ENCODE data around the gene CPT1C.

The CPT1C gene

DNA sequence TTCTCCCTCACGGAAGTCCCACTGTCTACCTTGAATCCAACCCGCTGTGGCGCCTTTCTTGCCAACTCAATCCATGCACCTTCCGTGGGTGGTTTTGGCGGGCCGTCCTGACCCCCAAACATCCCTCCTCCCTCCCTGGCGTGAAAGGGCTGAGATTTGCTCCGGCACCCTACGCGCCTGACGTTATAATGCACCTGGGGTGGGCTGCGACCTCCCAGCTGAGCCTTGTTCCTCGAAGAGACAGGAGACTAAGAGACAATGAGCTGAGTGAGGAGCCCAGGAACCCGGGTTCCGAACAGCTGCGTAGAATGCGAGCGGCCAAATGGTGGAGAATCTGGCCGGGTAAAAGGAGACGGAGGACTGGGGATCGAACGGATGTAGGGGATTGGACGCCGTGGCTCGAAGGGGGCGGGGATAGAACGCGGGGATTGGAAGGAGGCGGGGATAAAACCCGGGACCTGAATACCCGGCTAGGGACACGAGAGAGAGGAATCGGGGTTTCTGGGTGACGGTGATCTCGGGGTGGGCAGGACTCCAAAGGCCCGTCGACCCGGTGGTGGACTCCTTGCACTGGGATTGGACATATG, at the start of gene CPT1C:
Gene CPT1C, plus strand, starts transcription at position 461 of the 587 bp plus-strand sequence. CDS start 1,137 bp downstream, outside the sequence.
- peak; percentile 94 for DNase-seq

DNA sequence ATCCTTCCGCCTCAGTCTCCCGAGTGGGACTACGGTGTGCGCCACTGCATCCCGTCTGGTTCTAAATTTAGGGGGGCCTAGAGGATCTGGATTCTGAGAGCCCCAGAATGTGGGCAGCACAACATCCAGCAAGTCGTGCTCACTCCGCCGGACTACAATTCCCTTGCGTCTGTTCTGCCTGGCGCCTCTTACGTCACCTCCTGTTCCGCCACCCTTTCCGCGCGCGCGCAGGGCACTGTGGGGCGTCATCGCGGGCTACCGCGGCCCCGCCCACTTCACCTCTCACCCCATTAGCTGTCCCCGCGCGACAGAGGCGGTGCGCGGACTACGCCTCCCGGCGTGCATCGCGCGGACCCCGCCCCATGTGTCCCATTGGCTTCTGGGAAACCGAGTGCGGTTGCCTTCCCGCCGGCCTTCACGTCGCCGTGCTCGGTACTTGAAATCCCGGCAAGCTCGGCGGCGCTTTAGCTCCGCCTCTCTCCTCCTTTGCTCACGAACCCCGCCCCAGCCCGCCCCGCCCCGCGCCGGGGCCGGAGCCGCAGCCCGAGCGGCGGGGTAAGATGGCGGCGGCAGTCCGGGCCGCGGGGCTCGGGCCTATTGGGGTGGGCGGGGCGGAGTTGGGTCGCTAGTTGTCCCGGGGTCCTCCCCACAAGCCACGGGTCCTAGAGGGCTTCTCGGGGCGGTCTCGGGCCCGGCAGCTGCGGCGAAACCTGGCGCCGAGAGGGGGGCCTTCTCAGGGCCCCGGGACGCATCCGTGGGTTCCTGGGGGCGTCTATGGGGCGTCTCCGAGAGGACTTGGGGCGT, 49.0 kb upstream of the CPT1C start, which contains the start of gene SCAF1:
Gene SCAF1, plus strand, starts transcription at position 522 of the 804 bp plus-strand sequence. CDS start 2,818 bp downstream, outside the sequence.
- peak; percentile 99 for DNase-seq

DNA sequence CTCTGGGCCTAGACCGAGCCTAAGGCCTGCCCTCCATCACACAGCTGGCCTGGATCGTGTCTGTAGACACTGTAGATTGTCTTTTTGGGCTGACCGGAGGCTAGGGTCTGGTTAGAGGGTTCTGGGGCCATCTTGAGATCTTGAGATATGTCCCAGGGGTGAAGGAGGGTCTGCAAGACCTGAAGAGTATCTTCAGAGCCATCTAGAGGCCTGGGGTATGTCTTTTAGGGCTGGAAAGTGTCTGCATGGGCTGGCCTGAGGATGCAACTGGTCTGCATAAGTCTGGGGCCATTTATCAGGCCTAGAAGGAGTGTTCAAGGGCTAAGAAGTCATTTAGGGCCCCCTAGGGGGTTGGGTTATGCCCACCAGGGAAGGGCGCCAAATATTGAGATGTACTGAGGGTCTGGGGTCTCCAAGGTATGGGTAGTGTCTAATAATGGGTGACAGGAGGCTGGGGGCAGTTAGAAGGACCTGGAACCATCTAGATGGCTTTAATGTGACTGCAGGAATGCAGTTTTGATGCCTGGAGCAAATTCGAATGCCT, 48.4 kb upstream of the CPT1C start:
- DNase-seq: peak; percentile 15

DNA sequence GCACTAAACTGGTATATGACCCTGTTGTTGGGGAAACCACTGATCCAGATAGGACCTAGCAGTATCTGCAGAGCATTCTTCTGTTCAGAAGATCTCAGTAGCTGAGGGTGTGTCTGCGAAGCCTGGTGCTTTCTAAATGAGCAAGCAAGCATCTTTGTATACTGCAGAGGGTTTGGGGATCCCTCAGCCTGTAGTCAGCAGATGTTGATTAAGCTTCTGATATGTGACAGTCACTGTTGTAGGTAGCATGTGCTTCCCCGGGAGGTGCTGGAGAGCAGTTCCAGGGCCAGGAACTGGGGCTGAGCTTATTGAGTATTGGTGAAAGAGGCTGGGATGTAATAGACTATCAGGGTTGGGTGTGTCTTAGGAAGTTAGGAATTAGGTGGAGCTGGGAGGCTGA, 47.5 kb upstream of the CPT1C start:
- DNase-seq: no peak

DNA sequence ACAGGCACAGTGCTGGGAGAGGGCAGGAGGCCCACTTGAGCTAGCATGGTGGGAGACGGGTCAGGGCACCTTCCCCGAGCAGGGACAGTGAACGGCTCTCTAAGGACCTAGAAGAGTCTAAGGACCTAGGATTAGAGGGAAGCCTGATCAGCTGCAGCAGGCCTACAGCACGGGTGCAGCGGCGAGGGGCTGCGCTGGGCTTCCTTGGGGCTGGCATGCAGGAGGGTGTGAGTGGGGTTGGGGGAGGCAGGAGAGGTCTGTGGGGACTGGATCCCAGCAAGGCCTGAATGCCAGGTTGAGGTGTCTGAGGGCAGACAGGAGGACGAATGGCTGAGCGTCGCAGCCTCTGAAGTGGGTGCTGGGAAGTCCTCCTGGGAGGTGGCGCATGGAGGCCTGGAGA, 45.3 kb upstream of the CPT1C start:
- no peak for DNase-seq

DNA sequence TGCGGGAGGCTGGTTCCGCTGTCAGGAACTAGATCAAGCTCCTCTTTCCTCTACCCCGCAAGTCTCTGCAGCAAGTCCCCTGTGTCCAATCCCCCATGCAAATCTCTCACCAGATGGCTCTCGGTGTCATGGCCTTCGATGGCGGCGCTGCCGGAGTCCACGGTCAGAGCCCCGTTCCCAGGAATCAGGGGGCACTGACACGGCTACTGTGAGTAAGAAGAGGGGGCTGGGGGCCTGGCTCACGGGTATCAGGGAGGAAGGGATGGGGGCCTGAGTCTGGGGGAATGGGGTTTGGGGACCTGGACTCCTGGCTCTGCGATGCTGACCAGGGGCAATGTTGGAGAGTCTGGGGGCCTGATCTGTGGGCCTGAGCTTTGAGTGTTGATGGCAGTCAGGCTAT, 44.9 kb upstream of the CPT1C start:
- DNase-seq: no peak

DNA sequence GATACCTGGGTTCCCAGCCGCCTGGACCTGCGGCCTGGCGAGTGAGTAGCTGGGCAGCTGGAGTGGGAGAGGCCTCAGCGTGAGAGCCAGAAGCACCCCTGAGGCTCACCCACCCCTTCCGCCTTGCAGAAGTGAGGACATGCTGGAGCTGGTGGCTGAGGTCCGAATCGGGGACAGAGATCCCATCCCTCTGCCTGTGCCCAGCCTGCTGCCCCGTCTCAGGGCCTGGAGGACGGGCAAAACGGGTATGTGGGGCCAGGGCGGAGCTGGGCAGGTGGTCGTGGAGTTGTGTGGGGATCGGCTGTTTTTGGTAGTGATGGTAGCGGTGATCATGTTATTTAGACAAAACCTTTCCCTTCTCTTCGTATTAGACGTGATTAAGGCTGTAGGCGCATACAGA, 44.3 kb upstream of the CPT1C start:
- DNase-seq: no peak

DNA sequence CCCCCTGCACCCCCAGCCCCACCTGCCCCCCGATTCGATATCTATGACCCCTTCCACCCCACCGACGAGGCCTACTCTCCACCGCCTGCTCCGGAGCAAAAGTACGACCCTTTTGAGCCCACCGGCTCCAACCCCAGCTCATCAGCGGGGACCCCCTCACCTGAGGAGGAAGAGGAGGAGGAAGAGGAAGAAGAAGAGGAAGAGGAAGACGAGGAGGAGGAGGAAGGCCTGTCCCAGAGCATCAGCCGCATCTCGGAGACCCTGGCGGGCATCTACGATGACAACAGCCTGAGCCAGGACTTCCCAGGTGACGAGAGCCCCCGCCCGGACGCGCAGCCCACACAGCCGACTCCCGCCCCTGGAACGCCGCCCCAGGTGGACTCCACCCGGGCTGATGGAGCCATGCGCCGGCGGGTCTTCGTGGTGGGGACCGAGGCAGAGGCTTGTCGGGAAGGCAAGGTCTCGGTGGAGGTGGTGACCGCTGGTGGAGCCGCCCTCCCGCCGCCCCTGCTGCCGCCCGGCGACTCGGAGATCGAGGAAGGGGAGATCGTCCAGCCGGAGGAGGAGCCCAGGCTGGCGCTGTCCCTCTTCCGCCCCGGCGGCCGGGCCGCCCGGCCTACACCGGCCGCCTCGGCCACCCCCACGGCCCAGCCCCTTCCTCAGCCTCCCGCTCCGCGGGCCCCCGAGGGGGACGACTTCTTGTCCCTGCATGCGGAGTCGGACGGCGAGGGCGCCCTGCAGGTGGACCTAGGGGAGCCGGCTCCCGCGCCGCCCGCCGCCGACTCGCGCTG, 39.7 kb upstream of the CPT1C start:
- no peak for DNase-seq

DNA sequence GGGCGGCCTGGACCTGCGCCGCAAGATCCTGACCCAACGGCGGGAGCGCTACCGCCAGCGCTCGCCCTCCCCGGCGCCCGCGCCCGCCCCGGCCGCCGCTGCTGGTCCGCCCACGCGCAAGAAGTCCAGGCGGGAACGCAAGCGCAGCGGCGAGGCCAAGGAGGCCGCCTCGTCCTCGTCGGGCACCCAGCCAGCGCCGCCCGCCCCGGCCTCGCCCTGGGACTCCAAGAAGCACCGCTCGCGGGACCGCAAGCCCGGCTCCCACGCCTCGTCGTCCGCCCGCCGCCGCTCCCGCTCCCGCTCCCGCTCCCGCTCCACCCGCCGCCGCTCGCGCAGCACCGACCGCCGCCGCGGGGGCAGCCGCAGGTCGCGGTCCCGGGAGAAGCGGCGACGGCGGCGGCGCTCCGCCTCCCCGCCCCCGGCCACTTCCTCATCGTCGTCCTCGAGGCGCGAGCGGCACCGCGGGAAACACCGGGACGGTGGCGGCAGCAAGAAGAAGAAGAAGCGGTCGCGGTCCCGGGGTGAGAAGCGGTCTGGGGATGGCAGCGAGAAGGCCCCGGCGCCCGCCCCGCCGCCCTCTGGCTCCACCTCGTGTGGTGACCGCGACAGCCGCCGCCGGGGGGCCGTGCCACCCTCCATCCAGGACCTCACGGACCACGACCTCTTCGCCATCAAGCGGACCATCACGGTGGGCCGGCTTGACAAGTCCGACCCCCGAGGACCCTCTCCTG, 38.9 kb upstream of the CPT1C start:
- DNase-seq: no peak

DNA sequence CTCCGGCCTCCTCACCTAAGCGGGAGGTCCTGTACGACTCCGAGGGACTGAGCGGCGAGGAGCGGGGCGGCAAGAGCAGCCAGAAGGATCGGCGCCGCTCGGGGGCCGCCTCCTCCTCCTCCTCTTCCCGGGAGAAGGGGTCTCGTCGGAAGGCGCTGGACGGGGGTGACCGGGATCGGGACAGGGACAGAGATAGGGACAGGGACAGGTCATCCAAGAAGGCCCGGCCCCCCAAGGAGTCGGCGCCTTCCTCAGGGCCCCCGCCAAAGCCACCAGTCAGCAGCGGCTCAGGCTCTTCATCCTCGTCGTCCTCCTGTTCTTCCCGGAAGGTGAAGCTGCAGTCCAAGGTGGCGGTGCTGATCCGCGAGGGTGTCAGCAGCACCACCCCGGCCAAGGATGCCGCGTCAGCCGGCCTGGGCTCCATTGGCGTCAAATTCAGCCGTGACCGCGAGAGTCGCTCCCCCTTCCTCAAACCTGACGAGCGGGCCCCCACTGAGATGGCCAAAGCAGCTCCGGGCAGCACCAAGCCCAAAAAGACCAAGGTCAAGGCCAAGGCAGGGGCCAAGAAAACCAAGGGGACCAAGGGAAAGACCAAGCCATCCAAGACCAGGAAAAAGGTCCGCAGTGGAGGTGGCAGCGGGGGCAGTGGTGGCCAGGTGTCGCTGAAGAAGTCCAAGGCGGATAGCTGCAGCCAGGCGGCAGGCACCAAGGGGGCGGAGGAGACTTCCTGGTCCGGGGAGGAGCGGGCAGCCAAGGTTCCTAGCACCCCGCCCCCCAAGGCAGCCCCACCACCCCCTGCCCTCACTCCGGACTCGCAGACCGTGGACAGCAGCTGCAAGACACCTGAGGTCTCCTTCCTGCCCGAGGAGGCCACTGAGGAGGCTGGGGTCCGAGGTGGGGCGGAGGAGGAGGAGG, 38.1 kb upstream of the CPT1C start:
- DNase-seq: no peak

DNA sequence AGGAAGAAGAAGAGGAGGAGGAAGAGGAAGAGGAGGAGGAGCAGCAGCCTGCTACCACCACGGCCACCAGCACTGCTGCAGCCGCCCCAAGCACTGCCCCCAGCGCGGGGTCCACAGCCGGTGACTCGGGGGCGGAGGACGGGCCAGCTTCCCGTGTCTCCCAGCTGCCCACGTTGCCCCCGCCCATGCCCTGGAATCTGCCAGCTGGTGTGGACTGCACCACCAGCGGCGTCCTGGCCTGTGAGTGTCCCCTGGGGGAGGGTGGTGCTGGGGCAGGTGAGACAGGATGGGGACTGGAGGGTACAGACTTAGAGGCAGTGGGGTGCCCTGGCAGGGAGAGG, 37.5 kb upstream of the CPT1C start:
- DNase-seq: no peak

DNA sequence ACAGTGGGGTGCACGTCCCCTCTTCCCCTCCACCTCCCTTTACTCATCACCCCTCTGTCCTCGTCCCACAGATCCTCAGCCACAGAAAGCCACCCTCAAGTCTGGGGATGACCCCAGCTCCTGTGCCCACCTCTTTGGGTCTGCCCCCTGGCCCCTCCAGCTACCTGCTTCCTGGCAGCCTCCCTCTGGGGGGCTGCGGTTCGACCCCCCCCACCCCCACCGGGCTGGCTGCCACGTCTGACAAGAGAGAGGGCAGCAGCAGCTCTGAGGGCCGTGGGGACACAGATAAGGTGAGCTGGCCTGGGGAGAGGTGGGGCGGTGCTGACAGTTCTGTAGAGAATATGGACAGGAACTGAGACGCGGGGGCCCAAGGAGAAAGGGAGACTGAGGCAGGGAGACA, 36.3 kb upstream of the CPT1C start:
- DNase-seq: no peak

DNA sequence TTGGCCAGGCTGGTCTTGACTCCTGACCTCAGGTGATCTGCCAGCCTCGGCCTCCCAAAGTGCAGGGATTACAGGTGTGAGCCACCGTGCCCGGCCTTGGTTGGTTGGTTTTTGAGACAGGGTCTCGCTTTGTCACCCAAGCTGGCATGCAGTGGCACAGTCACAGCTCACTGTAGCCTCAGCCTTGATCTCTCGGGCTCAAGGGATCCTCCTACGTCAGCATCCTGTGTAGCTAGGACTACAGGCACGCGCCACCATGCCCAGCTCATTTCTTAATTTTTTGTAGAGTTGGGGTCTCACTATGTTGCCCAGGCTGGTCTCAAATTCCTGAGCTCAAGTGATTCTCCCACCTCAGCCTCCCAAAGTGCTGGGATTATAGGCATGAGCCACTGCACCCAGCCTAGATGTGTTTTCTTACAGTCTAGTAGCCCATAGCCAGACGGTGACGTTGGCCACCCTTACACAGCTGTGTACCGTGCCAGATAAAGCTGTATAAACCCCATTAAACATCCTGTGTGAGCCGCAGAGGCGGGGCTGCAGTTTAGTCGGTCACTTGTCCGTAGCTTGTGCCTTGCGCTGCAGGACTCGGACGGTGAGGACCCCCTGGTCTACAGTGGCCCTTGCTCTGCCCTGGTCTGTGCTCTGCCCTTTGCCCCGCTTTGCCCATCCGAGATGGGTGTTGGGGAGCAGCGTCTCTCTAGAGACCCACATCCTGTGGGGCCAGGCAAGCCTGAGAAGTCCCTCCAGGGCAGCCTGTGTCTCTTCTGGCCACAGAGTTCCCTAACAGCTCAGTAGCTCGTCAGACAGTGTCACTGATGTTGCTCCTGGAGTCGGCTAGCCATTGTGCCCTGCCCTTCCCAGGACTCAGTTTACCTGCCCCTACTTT, 35.1 kb upstream of the CPT1C start:
- no peak for DNase-seq

DNA sequence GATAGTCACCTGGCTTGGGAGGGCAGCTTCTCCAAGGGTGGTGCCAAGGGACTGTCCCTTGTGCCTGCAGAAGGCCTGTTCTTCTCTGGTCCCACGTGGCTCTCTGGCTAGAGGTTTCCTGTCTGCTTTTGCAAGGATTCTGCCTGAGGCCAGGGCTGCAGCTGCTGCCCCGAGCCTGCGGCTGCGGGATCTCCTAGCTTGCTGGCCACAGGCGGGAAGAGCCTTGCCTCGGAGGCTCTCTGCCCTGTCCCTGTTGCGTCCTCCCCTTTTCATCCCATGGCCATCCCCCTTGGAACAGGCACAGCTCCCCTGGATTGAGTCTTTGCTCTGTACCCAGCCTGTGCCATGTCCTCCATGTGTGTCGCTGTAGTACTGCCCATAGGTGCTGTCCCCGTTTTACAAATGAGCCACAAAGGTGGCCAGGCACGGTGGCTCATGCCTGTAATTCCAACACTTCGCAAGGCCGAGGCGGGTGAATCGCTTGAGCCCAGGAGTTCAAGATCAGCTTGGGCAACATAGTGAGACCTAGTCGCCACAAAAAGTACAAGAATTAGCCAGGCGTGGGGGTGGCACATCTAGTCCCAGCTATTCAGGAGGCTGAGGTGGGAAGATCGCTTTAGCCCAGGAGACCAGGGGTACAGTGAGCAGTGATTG, 34.3 kb upstream of the CPT1C start:
- DNase-seq: no peak

DNA sequence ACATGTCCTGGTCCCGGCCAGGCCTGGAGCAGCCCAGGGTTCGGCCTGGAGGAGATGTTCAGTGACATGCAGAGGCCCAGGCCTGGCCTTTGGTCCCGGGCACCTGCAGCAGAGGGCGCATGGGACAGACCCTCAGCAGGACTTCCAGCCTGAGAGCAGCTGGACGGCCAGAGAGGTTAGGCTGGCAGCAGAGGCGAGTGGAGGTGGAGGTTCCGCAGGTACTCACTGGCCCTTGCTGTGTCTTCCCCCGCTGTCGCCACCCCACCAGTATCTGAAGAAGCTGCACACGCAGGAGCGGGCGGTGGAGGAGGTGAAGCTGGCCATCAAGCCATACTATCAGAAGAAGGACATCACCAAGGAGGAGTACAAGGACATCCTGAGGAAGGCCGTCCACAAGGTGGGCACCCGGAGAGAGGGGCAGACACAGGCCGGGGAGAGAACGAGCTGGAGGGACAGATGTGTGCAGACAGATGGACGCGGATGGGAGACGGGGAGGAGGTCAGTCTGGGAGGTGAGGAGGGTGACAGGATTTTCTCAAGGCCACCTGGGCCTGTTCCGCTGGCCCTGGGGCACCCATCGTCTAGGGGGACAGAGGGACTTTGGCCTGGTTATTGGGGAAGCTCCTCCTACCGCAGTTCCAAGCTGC, 33.3 kb upstream of the CPT1C start:
- DNase-seq: no peak

DNA sequence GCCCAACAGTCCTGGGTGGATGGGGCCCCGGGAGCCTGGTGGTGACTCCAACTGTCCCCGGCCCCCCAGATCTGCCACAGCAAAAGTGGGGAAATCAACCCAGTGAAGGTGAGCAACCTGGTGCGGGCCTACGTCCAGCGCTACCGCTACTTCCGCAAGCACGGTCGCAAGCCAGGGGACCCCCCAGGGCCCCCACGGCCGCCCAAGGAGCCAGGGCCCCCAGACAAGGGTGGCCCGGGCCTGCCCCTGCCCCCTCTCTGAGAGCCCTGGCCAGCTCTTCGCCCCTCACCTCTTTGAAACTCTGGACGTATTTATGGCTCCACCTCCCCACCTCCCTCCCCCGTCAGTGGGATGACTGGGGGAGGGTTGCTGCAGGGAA, 32.8 kb upstream of the CPT1C start:
- DNase-seq: no peak

DNA sequence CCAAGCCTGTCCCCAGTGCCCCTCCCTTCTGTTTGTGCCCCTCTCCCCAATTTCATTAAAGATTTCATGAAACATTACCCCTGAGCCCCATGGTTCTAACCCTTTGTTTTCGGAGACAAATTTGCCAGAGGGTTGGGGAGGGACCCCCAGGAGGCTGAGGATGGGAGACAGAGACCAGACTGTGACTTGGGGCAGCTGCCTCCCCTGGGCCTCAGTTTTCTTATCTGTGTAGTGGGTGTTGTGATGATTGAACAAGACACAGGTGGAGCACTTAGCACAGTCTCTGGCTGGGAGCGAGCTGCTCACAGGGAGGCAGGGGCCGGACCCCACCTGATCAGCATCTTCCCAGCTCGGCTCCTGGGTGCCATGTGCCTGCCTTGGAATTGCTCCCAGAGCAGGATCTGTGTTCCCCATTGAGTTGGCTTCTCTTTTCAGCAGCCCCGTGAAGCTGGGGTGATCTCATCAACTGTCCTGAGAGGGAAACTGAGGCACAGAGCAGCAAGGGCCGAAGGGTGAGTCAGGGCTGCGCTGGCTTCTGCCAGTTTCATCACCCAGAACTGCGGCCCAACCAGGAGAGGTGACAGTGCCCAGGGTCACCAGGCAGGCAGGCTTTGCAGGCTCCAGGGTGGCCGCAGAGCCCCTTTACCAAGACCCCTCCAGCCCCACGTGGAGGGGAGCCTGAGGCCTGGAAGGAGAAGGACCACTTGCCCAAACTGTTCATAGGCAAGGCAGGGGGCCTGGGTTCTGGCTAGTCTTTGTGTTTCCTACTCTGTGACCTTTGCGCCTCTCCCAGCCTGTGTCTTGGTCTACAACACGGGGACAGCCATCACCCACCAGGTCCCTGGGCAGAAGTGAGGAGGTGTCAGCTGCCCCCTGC, 32.1 kb upstream of the CPT1C start:
- DNase-seq: no peak

DNA sequence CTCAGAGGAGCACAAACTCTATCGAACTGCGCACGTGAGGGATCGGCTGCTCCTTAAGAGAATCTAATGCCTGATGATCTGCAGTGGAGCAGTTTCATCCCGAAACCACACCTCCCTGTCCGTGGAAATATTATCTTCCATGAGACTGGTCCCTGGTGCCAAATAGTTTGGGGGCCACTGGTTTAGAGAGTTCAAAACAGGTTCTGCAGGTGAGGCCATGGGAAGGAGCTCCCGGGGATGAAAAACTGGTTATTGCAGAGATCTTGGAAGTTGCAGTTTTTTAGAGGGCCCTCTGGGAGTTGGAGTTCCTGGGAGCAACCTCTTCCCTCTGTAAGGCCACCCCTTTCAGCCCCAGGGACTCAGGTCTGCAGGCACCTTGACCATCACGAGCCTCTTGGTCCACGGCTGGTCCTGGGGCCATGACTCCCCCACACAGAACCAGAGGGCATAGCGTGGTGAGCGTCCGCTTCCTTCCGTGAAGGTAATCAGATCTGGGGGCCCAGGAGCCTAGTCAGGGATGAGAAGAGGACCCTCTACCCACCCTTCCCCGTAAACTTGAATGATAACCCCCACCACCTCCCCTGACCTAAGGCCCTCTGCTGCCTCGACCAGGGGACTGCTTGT, 30.5 kb upstream of the CPT1C start:
- no peak for DNase-seq
